HepG2 (cell line): ENCODE data around the gene ZFHX3. TPM values are rescaled to one million over a fixed set of nuclear protein-coding genes. Genes with fewer than 3 reads are reported as not detected.
A peak's percentile ranks its signal among the peaks of the same experiment; 100 is the strongest.

Experiments
- ATF1 ChIP-seq: IDR thresholded peaks from 2 replicates; pipeline ENCODE4 v1.6.1; 2016; ENCODE audit warnings: mild to moderate bottlenecking, control low read depth
- CEBPB ChIP-seq: IDR thresholded peaks from 2 replicates; pipeline ENCODE4 v1.6.1; 2011; ENCODE audit warnings: low read depth, low read length, improper control_type of control experiment, borderline replicate concordance
- DNMT1 ChIP-seq: sonication (generic); formaldehyde crosslinking; IDR thresholded peaks from 2 replicates; pipeline ENCODE4 v1.5.1; 2020; ENCODE audit warnings: mild to moderate bottlenecking, missing genetic modification reagents
- FOXJ3 ChIP-seq: sonication (generic); formaldehyde crosslinking; IDR thresholded peaks from 2 replicates; pipeline ENCODE4 v1.4.0; 2020; ENCODE audit warnings: missing genetic modification reagents, mild to moderate bottlenecking, borderline replicate concordance
- FOXK1 ChIP-seq: sonication (generic); formaldehyde crosslinking; IDR thresholded peaks from 2 replicates; pipeline ENCODE4 v1.4.0; 2020; ENCODE audit warnings: low read depth, missing genetic modification reagents, borderline replicate concordance
- HMG20A ChIP-seq: IDR thresholded peaks from 2 replicates; pipeline ENCODE4 v1.6.1; 2016; ENCODE audit warnings: borderline replicate concordance
- HNRNPH1 ChIP-seq: fragments of 200-400 bp; formaldehyde crosslinking; optimal IDR thresholded peaks from 2 replicates; pipeline ENCODE3; 2017; ENCODE audit warnings: mild to moderate bottlenecking, low read depth, low read length
- MXD3 ChIP-seq: IDR thresholded peaks from 2 replicates; pipeline ENCODE4 v1.6.1; 2016; ENCODE audit warnings: mild to moderate bottlenecking, missing biosample characterization, missing genetic modification reagents
- PAWR ChIP-seq: sonication (generic); formaldehyde crosslinking; IDR thresholded peaks from 2 replicates; pipeline ENCODE4 v1.4.0; 2020; ENCODE audit warnings: missing genetic modification reagents, mild to moderate bottlenecking, borderline replicate concordance
- PCBP1 ChIP-seq: fragments of 200-400 bp; formaldehyde crosslinking; IDR thresholded peaks from 2 replicates; pipeline ENCODE4 v1.6.1; 2017; ENCODE audit warnings: mild to moderate bottlenecking, low read depth, low read length, borderline replicate concordance
- THAP11 ChIP-seq: IDR thresholded peaks from 2 replicates; pipeline ENCODE4 v1.6.1; 2016; ENCODE audit warnings: missing biosample characterization, missing genetic modification reagents
- TIGD3 ChIP-seq: sonication (generic); formaldehyde crosslinking; IDR thresholded peaks from 2 replicates; pipeline ENCODE4 v1.5.1; 2020; ENCODE audit warnings: mild to moderate bottlenecking, missing genetic modification reagents, borderline replicate concordance
- ZBED4 ChIP-seq: sonication (generic); formaldehyde crosslinking; IDR thresholded peaks from 2 replicates; pipeline ENCODE4 v1.4.0; 2020; ENCODE audit warnings: missing genetic modification reagents, borderline replicate concordance
- ZNF280B ChIP-seq: sonication (generic); formaldehyde crosslinking; IDR thresholded peaks from 2 replicates; pipeline ENCODE4 v1.5.0; 2020; ENCODE audit warnings: missing genetic modification reagents, mild to moderate bottlenecking, borderline replicate concordance
- ZNF547 ChIP-seq: sonication (generic); formaldehyde crosslinking; IDR thresholded peaks from 2 replicates; pipeline ENCODE4 v1.5.1; 2020; ENCODE audit warnings: mild to moderate bottlenecking, missing genetic modification reagents
- ZNF761 ChIP-seq: sonication (generic); formaldehyde crosslinking; conservative IDR thresholded peaks from 2 replicates; pipeline ENCODE4 v1.4.0; 2020; ENCODE audit warnings: mild to moderate bottlenecking, missing genetic modification reagents
- ZNF841 ChIP-seq: sonication (generic); formaldehyde crosslinking; IDR thresholded peaks from 2 replicates; pipeline ENCODE4 v1.8.1; 2023; ENCODE audit warnings: missing genetic modification reagents, borderline replicate concordance
- ZNF850 ChIP-seq: sonication (generic); formaldehyde crosslinking; conservative IDR thresholded peaks from 2 replicates; pipeline ENCODE4 v1.9.0; 2021; ENCODE audit warnings: mild to moderate bottlenecking, missing genetic modification reagents
- polyA plus RNA-seq, 8 experiments: library from polyadenylated mRNA; depleted of rRNA in 3 of 8; stranded (reverse) in 7 of 8; unstranded in 1 of 8; fragments of >200 nt; fragmentation: Illumina TruSeq in 4 of 8; extraction: Trizol in 4 of 8; gene quantifications; 2 replicates each; pipeline versions ENCODE4 v1.2.1 to v1.2.3, GENCODE V29; 2011 to 2016; ENCODE audit warnings: low read depth in 4 of 8, missing spikeins in 1 of 8, mixed read lengths in 1 of 8; ENCODE audit not compliant: insufficient read depth in 1 of 8
- total RNA-seq, 5 experiments: library from RNA; depleted of rRNA; stranded (reverse); fragments of >200 nt; fragmentation: Illumina TruSeq; extraction: Trizol; gene quantifications; 2 replicates each; pipeline ENCODE4 v1.2.3, GENCODE V29; 2016; ENCODE audit warnings: low read depth in 1 of 5

The ZFHX3 gene
- total and polyA plus RNA-seq, 2 of the 13 experiments (the other 11 are each of a cell fraction or from before 2014, with no cell fraction given), result 5.0 to 6.0 TPM

GRCh38 chr16:73047536-73048291 lies at the start of gene ZFHX3 (continued):
- TF ChIP-seq TIGD3 (CRISPR knock-in tag), result no peak
- no peak for TF ChIP-seq ATF1 (CRISPR knock-in tag)
- no peak for TF ChIP-seq DNMT1
- TF ChIP-seq ZNF841 (CRISPR knock-in tag), result 0 out of 2 replicates have a peak, but pooled peaks have one; percentile 17
- peak; percentile 39; the same call in 1 of the 2 replicates for TF ChIP-seq THAP11 (CRISPR knock-in tag)
- TF ChIP-seq HMG20A (CRISPR knock-in tag), result 0 out of 2 replicates have a peak, but pooled peaks have one; percentile 14
- no peak for TF ChIP-seq CEBPB
- peak; percentile 25 for TF ChIP-seq HNRNPH1
- 0 out of 2 replicates have a peak, but pooled peaks have one; percentile 20 for TF ChIP-seq FOXK1
- peak; percentile 90; the same call in 1 of the 2 replicates for TF ChIP-seq ZNF280B
- peak; percentile 43; the same call in 1 of the 2 replicates for TF ChIP-seq ZBED4 (CRISPR knock-in tag)
- TF ChIP-seq ZNF761 (CRISPR knock-in tag), result peak; percentile 95; the same call in 1 of the 2 replicates
- TF ChIP-seq FOXJ3, result no peak
- TF ChIP-seq ZNF547 (CRISPR knock-in tag), result no peak
- TF ChIP-seq ZNF850 (CRISPR knock-in tag), result peak; percentile 83
- TF ChIP-seq PCBP1, result 0 out of 2 replicates have a peak, but pooled peaks have one; percentile 36
- 0 out of 2 replicates have a peak, but pooled peaks have one; percentile 55 for TF ChIP-seq PAWR (CRISPR knock-in tag)
- TF ChIP-seq MXD3 (CRISPR knock-in tag), result 0 out of 2 replicates have a peak, but pooled peaks have one; percentile 53
